GM12878 (cell line): Measurements from ENCODE around the gene SPI1.

ENCODE experiments used
- CTCF ChIP-seq, 3 experiments: IDR thresholded peaks in 2 of 3; conservative IDR thresholded peaks in 1 of 3; 2 replicates each; pipeline ENCODE4 v1.5.1; 2011; ENCODE audit warnings: low read depth in 3 of 3, low read length in 3 of 3, mild to moderate bottlenecking in 3 of 3, control low read depth in 2 of 3, moderate library complexity in 2 of 3, inconsistent platforms in 1 of 3, mixed read lengths in 1 of 3; ENCODE audit not compliant: control insufficient read depth in 2 of 3, insufficient read depth in 1 of 3; ENCODE audit errors: extremely low read depth in 1 of 3
- MAX ChIP-seq: IDR thresholded peaks from 2 replicates; pipeline ENCODE4 v1.6.1; 2012; ENCODE audit warnings: low read depth, low read length, improper control_type of control experiment
- RELA ChIP-seq: fragments of 450-650 bp; IDR thresholded peaks from 2 replicates; pipeline ENCODE4 v1.8.0; 2014; ENCODE audit warnings: borderline replicate concordance; ENCODE audit not compliant: partially characterized antibody
- TCF7 ChIP-seq: IDR thresholded peaks from 2 replicates; pipeline ENCODE4 v1.6.1; 2014; ENCODE audit warnings: antibody characterized with exemption, borderline replicate concordance
- USF2 ChIP-seq: IDR thresholded peaks from 2 replicates; pipeline ENCODE4 v1.6.1; 2011; ENCODE audit warnings: low read depth, low read length, improper control_type of control experiment, borderline replicate concordance

GRCh38 chr11:47389577-47390421, 11.5 kb upstream of the SPI1 start:
- TF ChIP-seq CTCF (IDR thresholded peaks at IDR 0.05 in 2 of 3, conservative IDR thresholded peaks at IDR 0.05 in 1 of 3; ENCODE audit: control insufficient read depth in 2 of 3, extremely low read depth in 1 of 3, insufficient read depth in 1 of 3, low read depth in 3 of 3, low read length in 3 of 3) (no peak), USF2 (no peak), RELA (no peak), MAX (no peak), TCF7 (no peak)
